ENCODE measurements around the gene ECD. TPM values are rescaled to one million over a fixed set of nuclear protein-coding genes. Genes with fewer than 3 reads are reported as not detected.

Gene ECD
- 23.5 and 28.4 TPM in 2 replicates for total RNA-seq

DNA sequence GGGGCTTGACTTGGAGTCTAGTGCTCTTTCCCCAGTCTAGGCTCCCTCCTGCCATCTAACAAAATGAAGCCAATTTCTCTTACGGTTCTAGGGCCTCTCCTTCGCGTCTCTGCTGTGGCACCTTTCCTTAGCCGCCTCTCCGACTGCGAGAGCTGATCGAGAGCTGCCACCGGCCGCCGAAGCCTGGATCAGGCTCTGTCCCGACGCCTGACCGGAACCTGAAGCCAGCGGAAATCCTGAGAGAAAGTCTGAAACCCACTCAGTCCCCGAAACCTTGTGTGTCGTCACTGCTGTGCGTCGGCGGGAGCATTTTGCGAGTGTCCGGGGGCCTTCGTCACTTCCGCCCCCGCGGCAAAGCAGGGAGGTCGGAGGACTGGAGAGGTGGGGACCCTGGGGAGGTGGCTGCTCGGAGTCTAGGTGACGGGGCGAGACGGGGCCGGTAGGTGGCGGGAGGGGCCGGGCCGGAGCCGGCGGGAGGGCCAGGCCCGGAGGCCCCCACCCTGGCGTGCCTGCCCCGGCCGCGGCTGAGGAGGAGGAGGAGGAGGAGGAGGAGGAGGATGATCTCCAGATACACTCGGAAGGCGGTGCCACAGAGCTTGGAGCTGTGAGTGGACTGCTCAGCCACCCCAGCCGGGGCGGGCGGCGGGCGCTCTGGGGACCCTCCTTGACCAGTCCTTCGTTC is at the start of gene ECD, which contains the start of gene FAM149B1:
Gene ECD (minus strand): TSS at position 226 of the 682 bp plus-strand sequence. CDS start 4,071 bp downstream, outside the sequence.
Gene FAM149B1 (plus strand): TSS at position 337 of the 682 bp plus-strand sequence. CDS start 221 bp downstream, at position 558.

GRCh38 chr10:73110345-73110849 is 57.4 kb downstream of the ECD start, which contains the start of gene NUDT13:
NUDT13 (plus strand) TSS chr10:73110455; CDS start chr10:73114366, 3,911 bp downstream.

DNA sequence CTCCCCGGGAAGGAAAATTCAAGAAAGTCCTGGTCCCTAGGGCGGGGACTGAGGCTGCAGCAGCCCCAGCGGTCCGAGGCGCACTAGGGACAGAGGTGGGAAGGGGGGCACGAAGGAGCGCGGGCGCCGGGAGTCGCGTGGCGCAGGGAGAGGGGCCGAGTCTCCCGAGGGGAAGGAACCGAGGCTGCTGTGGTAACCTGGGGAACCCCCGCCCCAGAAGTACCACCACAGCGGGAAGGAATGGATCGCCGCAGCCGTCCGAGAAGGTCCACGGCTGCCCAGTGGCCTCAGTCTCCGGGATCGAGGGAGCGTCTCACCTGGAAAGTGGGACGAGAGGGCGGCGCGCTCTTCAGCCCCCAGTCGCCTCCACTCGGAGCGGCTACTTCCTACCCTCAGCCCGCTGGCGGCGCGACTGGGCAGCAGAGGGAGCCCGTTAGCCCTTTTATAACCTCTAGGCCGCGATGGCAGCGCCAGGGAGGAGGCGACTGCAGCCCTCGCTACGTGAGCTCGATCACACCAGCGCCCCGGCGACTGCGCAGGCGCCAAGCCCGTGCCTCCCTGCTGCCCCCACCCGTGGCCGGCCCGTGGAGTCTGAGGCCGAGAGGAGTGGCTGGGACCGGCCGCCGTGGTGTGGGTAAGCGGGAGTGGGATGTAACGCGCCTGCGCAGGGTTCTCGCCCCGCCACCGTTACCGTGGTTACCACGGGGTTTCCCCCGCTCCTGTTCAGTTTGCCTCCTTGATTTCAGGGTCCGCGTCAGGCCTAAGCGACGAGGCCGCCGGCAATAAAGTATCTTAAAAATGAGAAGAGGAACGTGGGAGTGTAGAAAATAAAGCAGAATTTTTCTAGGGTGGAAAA is 71.1 kb downstream of the ECD start, which contains the start of gene P4HA1:
Gene P4HA1 (minus strand): TSS at position 418 of the 856 bp plus-strand sequence. CDS start 21,983 bp downstream, outside the sequence.

Other genes starting within 250 kb of the ECD start
- gene PLA2G12B, start 213.2 kb downstream of the ECD start, total RNA-seq, result not detected in 2 replicates
- 396 and 422 TPM in 2 replicates for gene P4HA1, start 71.1 kb downstream of the ECD start, total RNA-seq
- 0.16 and 0.90 TPM in 2 replicates for gene NUDT13, start 57.6 kb downstream of the ECD start, total RNA-seq
- gene FAM149B1, start 111 bp upstream of the ECD start, total RNA-seq, result 11.3 and 14.8 TPM in 2 replicates
- 11.3 and 11.9 TPM in 2 replicates for gene DNAJC9, start 79.2 kb upstream of the ECD start, total RNA-seq
- gene MRPS16, start 84.6 kb upstream of the ECD start, total RNA-seq, result 43.4 and 50.2 TPM in 2 replicates
- 0.16 and 0.18 TPM in 2 replicates for gene CFAP70, start 190.9 kb upstream of the ECD start, total RNA-seq
- gene ANXA7, start 246.1 kb upstream of the ECD start, total RNA-seq, result 68.6 and 95.7 TPM in 2 replicates